ENCODE results near the gene NUCKS1.

DNA sequence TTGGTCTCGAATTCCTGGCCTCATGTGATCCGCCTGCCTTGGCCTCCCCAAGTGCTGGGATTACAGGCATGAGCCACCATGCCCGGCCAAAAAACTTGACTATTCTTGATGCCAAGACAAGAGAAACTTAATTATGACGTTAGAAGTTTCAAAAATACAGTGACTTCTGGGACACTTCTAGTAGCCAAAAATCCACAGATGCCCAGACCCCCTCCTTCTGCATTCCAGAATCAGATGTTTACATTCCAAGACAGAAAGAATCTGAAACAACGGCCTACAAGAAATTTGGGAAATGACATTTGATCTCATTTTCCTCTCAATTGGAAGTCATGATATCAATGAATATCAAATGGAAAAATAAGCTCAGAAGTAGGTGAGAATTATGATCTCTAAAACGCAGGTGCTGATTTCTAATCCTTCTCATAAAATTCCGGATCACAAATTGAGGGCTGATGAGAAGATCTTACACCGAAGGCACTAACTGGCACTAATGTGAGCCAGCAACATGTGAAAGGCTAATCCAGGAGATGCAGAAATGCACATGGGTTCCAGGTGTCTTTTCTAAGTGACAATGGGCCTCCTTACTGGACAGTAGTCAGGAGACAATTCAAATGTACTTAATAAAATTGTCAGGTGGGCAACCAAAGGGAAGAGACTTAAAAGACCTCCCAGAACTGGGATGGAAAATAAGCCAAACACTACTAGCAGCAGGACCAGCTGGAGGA lies 19.8 kb upstream of the NUCKS1 start:
- TF ChIP-seq POLR2AphosphoS5 (IDR thresholded peaks at IDR 0.05) = no peak
- TF ChIP-seq, protein P1, sequence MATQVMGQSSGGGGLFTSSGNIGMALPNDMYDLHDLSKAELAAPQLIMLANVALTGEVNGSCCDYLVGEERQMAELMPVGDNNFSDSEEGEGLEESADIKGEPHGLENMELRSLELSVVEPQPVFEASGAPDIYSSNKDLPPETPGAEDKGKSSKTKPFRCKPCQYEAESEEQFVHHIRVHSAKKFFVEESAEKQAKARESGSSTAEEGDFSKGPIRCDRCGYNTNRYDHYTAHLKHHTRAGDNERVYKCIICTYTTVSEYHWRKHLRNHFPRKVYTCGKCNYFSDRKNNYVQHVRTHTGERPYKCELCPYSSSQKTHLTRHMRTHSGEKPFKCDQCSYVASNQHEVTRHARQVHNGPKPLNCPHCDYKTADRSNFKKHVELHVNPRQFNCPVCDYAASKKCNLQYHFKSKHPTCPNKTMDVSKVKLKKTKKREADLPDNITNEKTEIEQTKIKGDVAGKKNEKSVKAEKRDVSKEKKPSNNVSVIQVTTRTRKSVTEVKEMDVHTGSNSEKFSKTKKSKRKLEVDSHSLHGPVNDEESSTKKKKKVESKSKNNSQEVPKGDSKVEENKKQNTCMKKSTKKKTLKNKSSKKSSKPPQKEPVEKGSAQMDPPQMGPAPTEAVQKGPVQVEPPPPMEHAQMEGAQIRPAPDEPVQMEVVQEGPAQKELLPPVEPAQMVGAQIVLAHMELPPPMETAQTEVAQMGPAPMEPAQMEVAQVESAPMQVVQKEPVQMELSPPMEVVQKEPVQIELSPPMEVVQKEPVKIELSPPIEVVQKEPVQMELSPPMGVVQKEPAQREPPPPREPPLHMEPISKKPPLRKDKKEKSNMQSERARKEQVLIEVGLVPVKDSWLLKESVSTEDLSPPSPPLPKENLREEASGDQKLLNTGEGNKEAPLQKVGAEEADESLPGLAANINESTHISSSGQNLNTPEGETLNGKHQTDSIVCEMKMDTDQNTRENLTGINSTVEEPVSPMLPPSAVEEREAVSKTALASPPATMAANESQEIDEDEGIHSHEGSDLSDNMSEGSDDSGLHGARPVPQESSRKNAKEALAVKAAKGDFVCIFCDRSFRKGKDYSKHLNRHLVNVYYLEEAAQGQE (IDR thresholded peaks at IDR 0.05; ENCODE audit: borderline replicate concordance) = no peak
- TF ChIP-seq, protein P2, sequence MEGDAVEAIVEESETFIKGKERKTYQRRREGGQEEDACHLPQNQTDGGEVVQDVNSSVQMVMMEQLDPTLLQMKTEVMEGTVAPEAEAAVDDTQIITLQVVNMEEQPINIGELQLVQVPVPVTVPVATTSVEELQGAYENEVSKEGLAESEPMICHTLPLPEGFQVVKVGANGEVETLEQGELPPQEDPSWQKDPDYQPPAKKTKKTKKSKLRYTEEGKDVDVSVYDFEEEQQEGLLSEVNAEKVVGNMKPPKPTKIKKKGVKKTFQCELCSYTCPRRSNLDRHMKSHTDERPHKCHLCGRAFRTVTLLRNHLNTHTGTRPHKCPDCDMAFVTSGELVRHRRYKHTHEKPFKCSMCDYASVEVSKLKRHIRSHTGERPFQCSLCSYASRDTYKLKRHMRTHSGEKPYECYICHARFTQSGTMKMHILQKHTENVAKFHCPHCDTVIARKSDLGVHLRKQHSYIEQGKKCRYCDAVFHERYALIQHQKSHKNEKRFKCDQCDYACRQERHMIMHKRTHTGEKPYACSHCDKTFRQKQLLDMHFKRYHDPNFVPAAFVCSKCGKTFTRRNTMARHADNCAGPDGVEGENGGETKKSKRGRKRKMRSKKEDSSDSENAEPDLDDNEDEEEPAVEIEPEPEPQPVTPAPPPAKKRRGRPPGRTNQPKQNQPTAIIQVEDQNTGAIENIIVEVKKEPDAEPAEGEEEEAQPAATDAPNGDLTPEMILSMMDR (IDR thresholded peaks at IDR 0.05; ENCODE audit: poor library complexity, severe bottlenecking) = no peak
- TF ChIP-seq EZH2 (IDR thresholded peaks at IDR 0.05; ENCODE audit: borderline replicate concordance, insufficient read depth, low read length, poor library complexity, severe bottlenecking) = no peak
- TF ChIP-seq MXI1 (conservative IDR thresholded peaks at IDR 0.05; ENCODE audit: poor library complexity, severe bottlenecking) = no peak

Data from neural cell (in vitro differentiated cells).